ENCODE data around the gene SOD2. TPM values are rescaled to one million over a fixed set of nuclear protein-coding genes. Genes with fewer than 3 reads are reported as not detected.
A peak's percentile ranks its signal among the peaks of the same experiment; 100 is the strongest.

SOD2 gene
- polyA plus RNA-seq (117 and 137 TPM in 2 replicates), polyA minus RNA-seq (107 and 186 TPM in 2 replicates)

- H2AFZ ChIP-seq (ENCODE audit: low read depth, low read length) = peak within 1 kb of the TSS; percentile 56
- TF ChIP-seq MXI1 (conservative IDR thresholded peaks at IDR 0.05; ENCODE audit: poor library complexity, severe bottlenecking) (peak; percentile 26), TAF1 (IDR thresholded peaks at IDR 0.05; ENCODE audit: low read depth) (peak; percentile 61), REST (IDR thresholded peaks at IDR 0.05; ENCODE audit: borderline replicate concordance) (peak; percentile 60), POLR2AphosphoS5 (IDR thresholded peaks at IDR 0.05) (peak; percentile 77), EZH2 (IDR thresholded peaks at IDR 0.05; ENCODE audit: borderline replicate concordance, insufficient read depth, low read length, poor library complexity, severe bottlenecking) (no peak), EP300 (conservative IDR thresholded peaks at IDR 0.05; ENCODE audit: poor library complexity, severe bottlenecking) (no peak)
- TF ChIP-seq, protein P1, sequence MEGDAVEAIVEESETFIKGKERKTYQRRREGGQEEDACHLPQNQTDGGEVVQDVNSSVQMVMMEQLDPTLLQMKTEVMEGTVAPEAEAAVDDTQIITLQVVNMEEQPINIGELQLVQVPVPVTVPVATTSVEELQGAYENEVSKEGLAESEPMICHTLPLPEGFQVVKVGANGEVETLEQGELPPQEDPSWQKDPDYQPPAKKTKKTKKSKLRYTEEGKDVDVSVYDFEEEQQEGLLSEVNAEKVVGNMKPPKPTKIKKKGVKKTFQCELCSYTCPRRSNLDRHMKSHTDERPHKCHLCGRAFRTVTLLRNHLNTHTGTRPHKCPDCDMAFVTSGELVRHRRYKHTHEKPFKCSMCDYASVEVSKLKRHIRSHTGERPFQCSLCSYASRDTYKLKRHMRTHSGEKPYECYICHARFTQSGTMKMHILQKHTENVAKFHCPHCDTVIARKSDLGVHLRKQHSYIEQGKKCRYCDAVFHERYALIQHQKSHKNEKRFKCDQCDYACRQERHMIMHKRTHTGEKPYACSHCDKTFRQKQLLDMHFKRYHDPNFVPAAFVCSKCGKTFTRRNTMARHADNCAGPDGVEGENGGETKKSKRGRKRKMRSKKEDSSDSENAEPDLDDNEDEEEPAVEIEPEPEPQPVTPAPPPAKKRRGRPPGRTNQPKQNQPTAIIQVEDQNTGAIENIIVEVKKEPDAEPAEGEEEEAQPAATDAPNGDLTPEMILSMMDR (IDR thresholded peaks at IDR 0.05; ENCODE audit: poor library complexity, severe bottlenecking) = no peak
Measured at GRCh38 chr6:159693128-159693893, at the start of gene SOD2. SOD2 (minus strand) TSS chr6:159693241; CDS start chr6:159693167, 74 bp downstream.

DNA sequence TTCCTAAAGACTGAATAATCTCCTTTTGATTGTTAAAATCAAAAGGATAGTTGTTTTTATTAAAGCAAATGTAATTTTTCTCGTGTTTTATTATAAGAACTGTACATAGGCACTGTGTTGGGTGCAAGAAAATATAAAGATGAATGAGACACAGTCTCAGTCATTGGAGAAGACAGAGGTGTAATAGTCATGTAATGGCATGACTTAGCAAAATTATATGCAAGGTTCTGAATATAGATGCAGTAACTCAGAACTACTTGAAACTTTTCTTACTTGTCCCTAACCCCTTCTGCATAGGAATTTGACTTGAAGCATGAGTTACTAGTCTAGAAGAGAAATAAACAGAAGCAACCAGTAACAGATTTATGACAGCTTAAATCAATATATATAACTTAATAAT, 49.1 kb upstream of the SOD2 start:
- Histone ChIP-seq H2AFZ (ENCODE audit: low read depth, low read length) (no peak overlapping the region), H3K4me3 (ENCODE audit: low read length) (no peak overlapping the region), H3K9me3 (ENCODE audit: low read length) (no peaks in the 10 kb centered on the region), H3F3A (ENCODE audit: insufficient read depth, low read length, poor library complexity, severe bottlenecking) (no peaks in the 10 kb centered on the region), H3K36me3 (ENCODE audit: insufficient read depth, low read length) (peaks cover 12% of the 10 kb centered on the region), H3K27me3 (ENCODE audit: insufficient read depth, low read depth, low read length) (no peaks in the 10 kb centered on the region), H4K20me1 (ENCODE audit: insufficient read depth) (peaks cover 7% of the 10 kb centered on the region), H3K79me2 (replicated peaks; ENCODE audit: insufficient read depth, low read length) (peaks cover 33% of the 10 kb centered on the region), H3K9ac (ENCODE audit: low read length) (no peak overlapping the region), H3K9me2 (ENCODE audit: insufficient read depth, low read length) (no peaks in the 10 kb centered on the region), H3K4me2 (ENCODE audit: low read length) (no peak overlapping the region), H3K27ac (ENCODE audit: low read length) (peak overlapping the region; percentile 62)
- TF ChIP-seq, protein P1 (IDR thresholded peaks at IDR 0.05; ENCODE audit: poor library complexity, severe bottlenecking) = no peak
- TF ChIP-seq POLR2AphosphoS5 (IDR thresholded peaks at IDR 0.05) (no peak), MXI1 (conservative IDR thresholded peaks at IDR 0.05; ENCODE audit: poor library complexity, severe bottlenecking) (no peak)

More at GRCh38 chr6:159693128-159693893, at the start of gene SOD2:
- Histone ChIP-seq H4K20me1 (ENCODE audit: insufficient read depth) (no peaks in the 10 kb centered on the region), H3K4me3 (ENCODE audit: low read length) (peak within 1 kb of the TSS; percentile 94), H3K4me2 (ENCODE audit: low read length) (peak within 1 kb of the TSS; percentile 97), H3K36me3 (ENCODE audit: insufficient read depth, low read length) (no peaks in the 10 kb centered on the region), H3K27me3 (ENCODE audit: insufficient read depth, low read depth, low read length) (no peaks in the 10 kb centered on the region), H3K9me3 (ENCODE audit: low read length) (no peaks in the 10 kb centered on the region), H3K9ac (ENCODE audit: low read length) (peak within 1 kb of the TSS; percentile 85), H3K9me2 (ENCODE audit: insufficient read depth, low read length) (no peaks in the 10 kb centered on the region), H3K27ac (ENCODE audit: low read length) (peak within 1 kb of the TSS; percentile 81), H3F3A (ENCODE audit: insufficient read depth, low read length, poor library complexity, severe bottlenecking) (no peaks in the 10 kb centered on the region), H3K79me2 (replicated peaks; ENCODE audit: insufficient read depth, low read length) (peaks cover 35% of the 10 kb centered on the region)

All from neural cell (in vitro differentiated cells).